Fibroblast of skin of back (primary cell): Measurements from ENCODE around the gene TCEANC2. TPM values are rescaled to one million over a fixed set of nuclear protein-coding genes. Genes with fewer than 3 reads are reported as not detected.
"Not testable (repeated sequence)": the region's sequence is repeated elsewhere in the genome, so short reads cannot be mapped to it uniquely, and the experiment has no call there.

Experiments used
- DNase-seq: peaks from one replicate; pipeline ENCODE4 v3.0.0-alpha.2; 2013
- polyA plus RNA-seq, 2 experiments: library from polyadenylated mRNA; unstranded; fragments of 120-200 nt; gene quantifications; one replicate each; pipeline ENCODE4 v1.2.1, GENCODE V29; 2013; ENCODE audit not compliant: insufficient read length in 2 of 2

The TCEANC2 gene
- polyA plus RNA-seq (2013, experiment 1 of 2; ENCODE audit: insufficient read length) = 4.3 TPM
- polyA plus RNA-seq (2013, experiment 2 of 2; ENCODE audit: insufficient read length) = 2.4 TPM

GRCh38 chr1:54052934-54053744 lies at the start of gene TCEANC2, which contains the start of gene TMEM59:
TSS of gene TCEANC2 (plus strand) at chr1:54053608. CDS start at chr1:54054423, 815 bp downstream.
TSS of gene TMEM59 (minus strand) at chr1:54053204. CDS start at chr1:54053188, 16 bp downstream.
- DNase-seq = peak; percentile 100

- not testable (repeated sequence) for DNase-seq
These were observed 49.5 kb upstream of the TCEANC2 start for GRCh38 chr1:54003750-54004480.

- no peak for DNase-seq
These were observed 48.8 kb upstream of the TCEANC2 start for GRCh38 chr1:54004481-54005049.

- no peak for DNase-seq
These were observed 46.9 kb upstream of the TCEANC2 start for GRCh38 chr1:54006508-54006907.

GRCh38 chr1:54007613-54008012 lies 45.8 kb upstream of the TCEANC2 start:
- DNase-seq = no peak

- DNase-seq = no peak
These were observed 44.5 kb upstream of the TCEANC2 start for GRCh38 chr1:54008876-54009275.

GRCh38 chr1:54009406-54009805 lies 44.0 kb upstream of the TCEANC2 start:
- DNase-seq = no peak

- DNase-seq = no peak
These were observed 42.8 kb upstream of the TCEANC2 start for GRCh38 chr1:54010415-54011117.

GRCh38 chr1:54011316-54012007 lies 41.9 kb upstream of the TCEANC2 start:
- DNase-seq = no peak

GRCh38 chr1:54012008-54012325 lies 41.4 kb upstream of the TCEANC2 start:
- DNase-seq = no peak

GRCh38 chr1:54012863-54013262 lies 40.5 kb upstream of the TCEANC2 start:
- no peak for DNase-seq

- DNase-seq = no peak
These were observed 39.9 kb upstream of the TCEANC2 start for GRCh38 chr1:54013393-54014008.

- no peak for DNase-seq
These were observed 39.3 kb upstream of the TCEANC2 start for GRCh38 chr1:54014009-54014629.

- peak; percentile 5 for DNase-seq
These were observed 36.8 kb upstream of the TCEANC2 start for GRCh38 chr1:54016343-54017282.

GRCh38 chr1:54017979-54018378 lies 35.4 kb upstream of the TCEANC2 start, which contains the start of gene LDLRAD1:
TSS of gene LDLRAD1 (minus strand) at chr1:54018186. CDS start at chr1:54018112, 74 bp downstream.
- no peak for DNase-seq

GRCh38 chr1:54018635-54019034 lies 34.8 kb upstream of the TCEANC2 start:
- DNase-seq = no peak

GRCh38 chr1:54019562-54020176 lies 33.7 kb upstream of the TCEANC2 start:
- not testable (repeated sequence) for DNase-seq

- no peak for DNase-seq
These were observed 29.1 kb upstream of the TCEANC2 start for GRCh38 chr1:54024358-54024757.

- DNase-seq = not testable (repeated sequence)
These were observed 28.6 kb upstream of the TCEANC2 start for GRCh38 chr1:54024811-54025210.
